Measurements from ENCODE around the gene ITFG2.

ITFG2 gene

DNA sequence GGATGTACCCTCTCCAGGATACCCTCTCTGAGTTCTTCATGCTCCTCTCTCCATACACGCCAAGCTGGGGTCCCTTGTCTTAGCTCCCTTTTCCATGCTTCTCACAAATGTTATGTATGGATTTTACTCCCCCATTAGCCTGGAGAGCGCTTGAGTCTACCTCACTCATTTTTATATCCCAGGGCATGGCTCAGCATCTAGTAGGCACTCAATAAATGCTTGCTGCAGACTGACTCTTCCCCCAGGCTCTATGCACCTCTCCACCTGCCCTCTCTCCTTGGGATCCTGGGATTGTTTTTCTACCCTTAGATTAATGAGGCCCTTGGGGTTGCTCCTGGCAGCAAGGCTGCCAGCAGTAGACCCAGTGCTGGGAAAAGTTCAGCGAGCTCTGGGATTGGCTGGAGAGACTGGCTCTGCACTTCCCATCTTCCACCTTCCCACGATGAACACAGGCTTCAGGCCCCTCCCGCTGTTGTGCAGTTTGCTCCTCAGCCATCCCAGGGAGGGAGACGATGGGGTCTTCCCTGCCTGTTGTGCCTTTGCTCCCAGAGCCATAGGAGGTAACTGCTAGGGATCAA lies 20.2 kb downstream of the ITFG2 start:
- Histone ChIP-seq H3K4me3 (ENCODE audit: low read depth, low read length) (no peak overlapping the region), H3K27me3 (ENCODE audit: control insufficient read depth, insufficient read depth, low read length) (no peaks in the 10 kb centered on the region), H3K9ac (ENCODE audit: low read length) (no peak overlapping the region), H3K36me3 (ENCODE audit: control insufficient read depth, insufficient read depth, low read length) (peaks cover 20% of the 10 kb centered on the region), H3K9me3 (ENCODE audit: control insufficient read depth, insufficient read depth, low read depth, low read length) (no peaks in the 10 kb centered on the region), H3K4me1 (ENCODE audit: control insufficient read depth, insufficient read depth, low read length) (peaks cover 7% of the 10 kb centered on the region), H3K27ac (ENCODE audit: low read depth, low read length) (no peak overlapping the region)

DNA sequence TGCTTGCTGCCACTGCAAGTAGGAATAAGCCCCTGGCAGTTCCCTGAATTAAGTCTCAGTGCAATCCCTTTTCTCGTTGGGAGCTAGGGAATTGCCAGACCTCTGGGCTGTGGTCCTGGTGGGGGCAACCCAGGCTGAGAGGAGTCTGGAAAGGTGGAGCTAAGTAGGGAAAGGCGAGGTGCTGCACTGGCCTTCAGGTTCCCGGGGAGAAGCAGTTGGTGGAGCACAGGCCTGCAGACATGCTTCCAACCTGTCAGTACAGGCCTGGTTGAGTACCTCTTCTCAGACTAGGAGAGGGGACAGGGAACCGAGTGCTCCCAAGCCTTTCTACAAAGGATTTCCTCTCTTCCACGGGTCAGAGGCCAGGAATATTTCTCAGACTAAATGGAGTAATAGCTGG lies 20.9 kb downstream of the ITFG2 start:
- Histone ChIP-seq H3K27ac (ENCODE audit: low read depth, low read length) (no peak overlapping the region), H3K4me3 (ENCODE audit: low read depth, low read length) (no peak overlapping the region), H3K36me3 (ENCODE audit: control insufficient read depth, insufficient read depth, low read length) (peaks cover 16% of the 10 kb centered on the region), H3K9me3 (ENCODE audit: control insufficient read depth, insufficient read depth, low read depth, low read length) (no peaks in the 10 kb centered on the region), H3K4me1 (ENCODE audit: control insufficient read depth, insufficient read depth, low read length) (peaks cover 7% of the 10 kb centered on the region), H3K9ac (ENCODE audit: low read length) (no peak overlapping the region), H3K27me3 (ENCODE audit: control insufficient read depth, insufficient read depth, low read length) (no peaks in the 10 kb centered on the region)

DNA sequence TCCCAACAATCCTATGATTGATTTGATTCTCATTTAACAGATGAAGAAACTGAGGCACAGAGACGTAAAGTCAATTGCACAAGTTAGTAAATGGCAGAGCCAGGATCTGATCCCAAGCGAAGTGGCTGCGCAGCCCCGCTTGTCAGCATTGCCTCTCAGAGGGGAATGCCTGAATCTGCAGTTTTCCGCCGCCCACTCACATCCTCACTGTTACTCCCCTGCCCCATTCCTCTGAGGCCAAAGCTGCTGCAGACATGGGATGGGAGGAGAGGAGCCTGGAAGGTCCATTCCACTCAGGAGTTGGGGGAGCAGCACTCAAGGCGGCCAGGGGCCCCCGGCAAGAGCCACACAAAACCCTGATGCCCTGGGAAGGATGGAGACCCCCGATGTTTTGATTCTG lies 21.3 kb downstream of the ITFG2 start:
- Histone ChIP-seq H3K9ac (ENCODE audit: low read length) (no peak overlapping the region), H3K9me3 (ENCODE audit: control insufficient read depth, insufficient read depth, low read depth, low read length) (no peaks in the 10 kb centered on the region), H3K4me1 (ENCODE audit: control insufficient read depth, insufficient read depth, low read length) (peaks cover 7% of the 10 kb centered on the region), H3K36me3 (ENCODE audit: control insufficient read depth, insufficient read depth, low read length) (peaks cover 15% of the 10 kb centered on the region), H3K27me3 (ENCODE audit: control insufficient read depth, insufficient read depth, low read length) (no peaks in the 10 kb centered on the region), H3K4me3 (ENCODE audit: low read depth, low read length) (no peak overlapping the region), H3K27ac (ENCODE audit: low read depth, low read length) (no peak overlapping the region)

DNA sequence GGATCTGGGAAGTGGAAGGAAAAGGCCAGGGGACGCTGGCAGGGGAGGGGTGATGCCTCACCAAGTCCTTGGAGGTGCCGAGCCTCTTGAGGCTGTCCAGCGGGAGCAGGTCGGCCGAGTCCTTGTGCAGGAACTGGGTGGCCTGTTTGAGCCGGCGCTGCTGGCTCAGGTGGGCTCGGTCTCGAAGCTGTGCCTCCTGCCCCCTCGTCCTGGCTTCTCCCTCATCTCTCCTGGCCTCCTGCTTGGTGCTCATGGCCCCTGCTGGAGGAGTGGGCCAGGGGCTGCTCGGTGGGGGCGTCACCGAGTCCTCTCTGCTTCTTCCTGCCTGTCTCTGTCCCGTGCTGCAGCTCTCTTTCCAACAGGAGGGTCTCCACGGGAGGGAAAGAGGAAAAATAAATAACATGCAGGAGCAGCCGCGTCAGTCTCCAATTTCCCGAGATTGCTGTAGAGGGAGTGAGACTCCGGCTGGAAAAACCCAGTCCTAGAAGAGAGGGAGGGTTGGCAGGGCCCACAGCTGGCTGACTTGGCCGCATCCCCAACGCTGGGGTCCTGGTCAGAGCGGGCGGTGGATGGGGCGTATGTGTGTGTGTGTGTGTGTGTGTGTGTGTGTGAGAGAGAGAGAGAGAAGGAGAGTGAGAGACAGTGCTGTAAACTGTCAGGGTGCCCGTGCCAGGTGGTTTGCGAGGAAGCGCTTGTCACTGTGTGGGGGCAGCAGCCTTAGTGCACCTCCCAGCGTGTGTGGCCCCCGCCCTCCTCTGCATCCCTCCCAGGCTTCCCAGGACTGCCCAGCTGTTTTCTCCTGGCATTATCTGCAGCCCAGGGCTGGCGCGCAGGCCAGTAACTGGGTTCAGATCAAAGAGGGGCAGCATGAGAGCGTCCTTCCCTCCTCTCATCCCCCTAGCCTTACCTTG lies 22.4 kb downstream of the ITFG2 start, which contains the start of gene NRIP2:
Gene NRIP2, minus strand, starts transcription at position 455 of the 911 bp plus-strand sequence. Its CDS starts 52 bp downstream, at position 403.
- H3K4me3 ChIP-seq (ENCODE audit: low read depth, low read length) = no peak within 1 kb of the TSS
- H3K9ac ChIP-seq (ENCODE audit: low read length) = no peak within 1 kb of the TSS
- no peaks in the 10 kb centered on the region for H3K9me3 ChIP-seq (ENCODE audit: control insufficient read depth, insufficient read depth, low read depth, low read length)
- H3K4me1 ChIP-seq (ENCODE audit: control insufficient read depth, insufficient read depth, low read length) = peaks cover 7% of the 10 kb centered on the region
- peaks cover 10% of the 10 kb centered on the region for H3K36me3 ChIP-seq (ENCODE audit: control insufficient read depth, insufficient read depth, low read length)
- H3K27ac ChIP-seq (ENCODE audit: low read depth, low read length) = no peak within 1 kb of the TSS
- H3K27me3 ChIP-seq (ENCODE audit: control insufficient read depth, insufficient read depth, low read length) = no peaks in the 10 kb centered on the region

DNA sequence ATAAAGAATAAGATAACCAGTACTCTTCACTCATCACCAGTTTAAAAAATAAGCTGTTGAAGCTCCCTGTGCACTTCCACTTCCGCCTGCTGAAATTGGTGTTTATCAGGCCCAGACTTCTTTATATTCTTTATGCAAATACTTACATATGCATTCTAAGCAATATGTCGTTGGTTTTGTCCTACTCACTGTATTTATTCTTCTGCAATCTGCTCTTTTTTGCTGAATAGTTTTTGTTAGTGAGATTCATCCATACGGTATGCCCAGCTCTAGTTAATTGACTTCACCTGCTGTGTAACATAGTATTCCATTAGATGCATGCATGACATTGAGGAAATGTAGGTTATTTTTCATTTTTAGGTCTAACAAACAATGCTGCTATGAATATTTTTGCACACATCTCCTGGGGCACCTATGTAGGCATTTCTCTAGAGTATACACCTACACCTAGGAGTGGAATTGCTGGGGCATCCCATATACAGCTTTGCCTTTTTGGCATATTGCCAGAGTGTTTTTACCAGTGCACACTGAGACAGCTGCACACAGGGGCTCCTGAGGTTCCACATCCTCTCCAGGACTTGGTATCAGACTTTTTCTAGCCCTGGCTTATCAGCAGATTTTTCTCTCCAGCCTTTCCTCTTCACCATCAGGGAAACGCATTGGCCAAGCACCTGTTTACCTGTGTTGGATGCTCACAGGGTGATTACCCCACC lies 23.4 kb downstream of the ITFG2 start:
- Histone ChIP-seq H3K27me3 (ENCODE audit: control insufficient read depth, insufficient read depth, low read length) (no peaks in the 10 kb centered on the region), H3K9ac (ENCODE audit: low read length) (no peak overlapping the region), H3K4me1 (ENCODE audit: control insufficient read depth, insufficient read depth, low read length) (peaks cover 7% of the 10 kb centered on the region), H3K27ac (ENCODE audit: low read depth, low read length) (no peak overlapping the region), H3K4me3 (ENCODE audit: low read depth, low read length) (no peak overlapping the region), H3K9me3 (ENCODE audit: control insufficient read depth, insufficient read depth, low read depth, low read length) (no peaks in the 10 kb centered on the region), H3K36me3 (ENCODE audit: control insufficient read depth, insufficient read depth, low read length) (peaks cover 5% of the 10 kb centered on the region)

DNA sequence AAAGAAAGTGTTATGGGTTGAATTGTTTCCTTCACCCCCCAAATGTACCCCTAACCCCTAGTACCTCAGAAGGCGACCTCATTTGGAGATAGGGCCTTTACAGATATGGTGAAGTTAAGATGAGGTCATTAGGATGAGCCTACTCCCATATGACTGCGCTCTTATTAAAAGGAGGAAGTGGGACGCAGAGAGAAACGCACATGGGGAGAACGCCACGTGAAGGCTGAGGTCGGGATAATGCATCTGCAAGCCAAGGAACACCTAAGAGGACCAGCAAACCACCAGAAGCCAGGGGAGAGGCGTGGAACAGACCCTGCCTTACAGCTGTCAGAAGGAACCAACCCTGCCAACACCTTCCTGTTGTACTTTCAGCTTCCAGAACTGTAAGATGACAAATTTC lies 24.1 kb downstream of the ITFG2 start:
- Histone ChIP-seq H3K4me1 (ENCODE audit: control insufficient read depth, insufficient read depth, low read length) (peaks cover 7% of the 10 kb centered on the region), H3K27ac (ENCODE audit: low read depth, low read length) (no peak overlapping the region), H3K27me3 (ENCODE audit: control insufficient read depth, insufficient read depth, low read length) (no peaks in the 10 kb centered on the region), H3K36me3 (ENCODE audit: control insufficient read depth, insufficient read depth, low read length) (peaks cover 5% of the 10 kb centered on the region), H3K9ac (ENCODE audit: low read length) (no peak overlapping the region), H3K4me3 (ENCODE audit: low read depth, low read length) (no peak overlapping the region), H3K9me3 (ENCODE audit: control insufficient read depth, insufficient read depth, low read depth, low read length) (no peaks in the 10 kb centered on the region)

DNA sequence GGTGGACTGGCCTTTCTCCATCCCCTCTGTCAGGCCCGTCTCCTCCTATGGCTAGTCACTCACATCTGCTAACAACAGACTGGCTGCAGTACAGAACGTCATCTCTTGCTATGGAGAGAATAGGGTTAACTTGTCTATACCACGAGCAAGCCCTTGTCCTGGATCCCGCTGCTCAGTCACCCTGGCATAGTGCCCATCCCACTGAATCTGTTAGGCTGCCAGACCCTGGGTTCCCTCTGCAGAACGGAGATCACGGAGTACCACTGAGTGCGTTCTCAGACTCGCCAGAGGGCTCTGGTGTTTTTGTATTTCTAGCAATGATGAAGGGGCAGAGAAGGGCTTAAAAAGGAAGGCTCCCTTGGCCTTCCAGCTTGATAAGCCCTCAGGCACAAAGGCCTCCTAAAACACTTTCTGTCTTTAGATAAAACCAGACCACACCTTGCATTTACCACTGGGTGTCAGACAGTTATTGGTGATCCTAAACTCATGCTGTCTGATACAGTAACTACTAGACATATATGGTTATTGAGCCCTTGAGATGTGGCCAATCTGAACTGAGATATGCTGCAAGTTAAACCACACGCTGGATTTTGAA lies 28.7 kb downstream of the ITFG2 start:
- no peak overlapping the region for H3K4me3 ChIP-seq (ENCODE audit: low read depth, low read length)
- no peaks in the 10 kb centered on the region for H3K27me3 ChIP-seq (ENCODE audit: control insufficient read depth, insufficient read depth, low read length)
- H3K9me3 ChIP-seq (ENCODE audit: control insufficient read depth, insufficient read depth, low read depth, low read length) = no peaks in the 10 kb centered on the region
- no peak overlapping the region for H3K27ac ChIP-seq (ENCODE audit: low read depth, low read length)
- H3K9ac ChIP-seq (ENCODE audit: low read length) = no peak overlapping the region
- H3K4me1 ChIP-seq (ENCODE audit: control insufficient read depth, insufficient read depth, low read length) = peaks cover 11% of the 10 kb centered on the region
- H3K36me3 ChIP-seq (ENCODE audit: control insufficient read depth, insufficient read depth, low read length) = peaks cover 2% of the 10 kb centered on the region

DNA sequence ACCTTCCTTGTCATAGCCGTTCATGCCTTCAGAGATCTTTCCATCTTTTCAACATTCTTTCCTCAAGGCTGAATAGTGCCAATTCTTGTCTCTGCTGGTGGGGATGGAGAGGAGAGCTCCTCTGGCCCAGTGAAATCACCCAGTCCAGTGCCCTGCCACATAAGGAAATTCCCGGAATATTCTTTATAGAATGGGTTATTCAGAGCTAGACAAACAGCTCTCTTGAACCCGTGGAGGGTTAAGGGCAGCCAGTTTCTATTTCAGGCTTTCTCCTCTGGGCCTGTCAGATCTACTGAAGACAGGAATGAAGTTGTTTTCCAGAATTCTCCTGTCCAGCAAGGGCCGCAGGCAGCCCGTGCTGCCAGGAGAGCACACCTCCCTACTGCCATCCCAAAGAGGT lies 30.5 kb downstream of the ITFG2 start:
- Histone ChIP-seq H3K27me3 (ENCODE audit: control insufficient read depth, insufficient read depth, low read length) (no peaks in the 10 kb centered on the region), H3K9me3 (ENCODE audit: control insufficient read depth, insufficient read depth, low read depth, low read length) (no peaks in the 10 kb centered on the region), H3K36me3 (ENCODE audit: control insufficient read depth, insufficient read depth, low read length) (peaks cover under 1% of the 10 kb centered on the region), H3K4me3 (ENCODE audit: low read depth, low read length) (no peak overlapping the region), H3K4me1 (ENCODE audit: control insufficient read depth, insufficient read depth, low read length) (peaks cover 16% of the 10 kb centered on the region), H3K9ac (ENCODE audit: low read length) (no peak overlapping the region), H3K27ac (ENCODE audit: low read depth, low read length) (no peak overlapping the region)

DNA sequence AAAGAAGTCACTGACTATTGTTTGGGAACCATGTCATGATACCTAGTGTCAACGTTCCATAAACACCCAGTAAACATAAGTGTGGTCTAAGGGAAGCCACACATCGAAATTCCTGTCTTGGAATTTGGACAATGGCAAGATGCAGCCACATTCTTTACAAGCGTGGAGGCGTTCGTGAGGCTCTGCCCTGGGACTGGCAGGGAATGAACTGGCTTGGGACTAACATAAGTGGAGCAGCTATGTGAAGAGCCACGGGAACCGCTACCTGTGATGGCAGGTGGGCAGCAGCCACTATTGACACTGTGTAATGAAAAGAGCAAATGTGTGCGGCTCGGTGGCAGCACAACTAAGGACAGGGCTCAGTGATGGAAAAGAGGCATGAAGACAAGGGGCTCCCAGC lies 32.3 kb downstream of the ITFG2 start:
- Histone ChIP-seq H3K27ac (ENCODE audit: low read depth, low read length) (no peak overlapping the region), H3K9ac (ENCODE audit: low read length) (no peak overlapping the region), H3K4me3 (ENCODE audit: low read depth, low read length) (no peak overlapping the region), H3K4me1 (ENCODE audit: control insufficient read depth, insufficient read depth, low read length) (peaks cover 16% of the 10 kb centered on the region), H3K36me3 (ENCODE audit: control insufficient read depth, insufficient read depth, low read length) (no peaks in the 10 kb centered on the region), H3K27me3 (ENCODE audit: control insufficient read depth, insufficient read depth, low read length) (no peaks in the 10 kb centered on the region), H3K9me3 (ENCODE audit: control insufficient read depth, insufficient read depth, low read depth, low read length) (no peaks in the 10 kb centered on the region)

DNA sequence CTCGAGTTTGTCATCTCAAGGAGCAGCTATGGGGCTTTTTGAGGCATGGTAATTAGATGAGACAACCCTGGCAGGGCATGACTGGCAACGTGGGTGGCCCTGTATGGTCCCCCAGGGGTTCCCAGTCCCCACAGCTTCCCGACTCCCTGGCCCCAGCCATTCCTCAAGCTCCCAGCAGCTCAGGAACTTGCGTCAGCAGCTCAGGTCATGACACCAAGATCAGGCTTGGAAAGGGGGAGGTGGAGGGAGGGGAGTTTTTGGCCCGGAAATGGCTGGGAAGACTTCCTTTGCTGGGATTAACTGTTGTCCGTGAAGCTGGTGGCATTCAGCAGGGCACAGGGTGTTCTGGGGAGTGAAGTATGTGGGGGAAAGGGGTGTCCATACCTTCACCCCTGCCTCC lies 32.8 kb downstream of the ITFG2 start:
- Histone ChIP-seq H3K9me3 (ENCODE audit: control insufficient read depth, insufficient read depth, low read depth, low read length) (no peaks in the 10 kb centered on the region), H3K27me3 (ENCODE audit: control insufficient read depth, insufficient read depth, low read length) (no peaks in the 10 kb centered on the region), H3K4me3 (ENCODE audit: low read depth, low read length) (no peak overlapping the region), H3K9ac (ENCODE audit: low read length) (no peak overlapping the region), H3K27ac (ENCODE audit: low read depth, low read length) (no peak overlapping the region), H3K36me3 (ENCODE audit: control insufficient read depth, insufficient read depth, low read length) (no peaks in the 10 kb centered on the region), H3K4me1 (ENCODE audit: control insufficient read depth, insufficient read depth, low read length) (peaks cover 16% of the 10 kb centered on the region)

All from HUES6 (cell line).